Tibial nerve (tissue), 3 donors: ENCODE data around the gene BOC.

Experiments
- CTCF ChIP-seq, 5 experiments: fragments of 200-600 bp in 3 of 5; fragments of 450-650 bp in 2 of 5; sonication (generic) in 3 of 5; IDR thresholded peaks; one replicate each; pipeline ENCODE4 v1.5.1; 2016 to 2019; ENCODE audit warnings: antibody characterized with exemption in 5 of 5, mild to moderate bottlenecking in 3 of 5, moderate library complexity in 2 of 5
- POLR2A ChIP-seq, 2 donors: fragments of 450-650 bp; IDR thresholded peaks; one replicate each; pipeline ENCODE4 v1.6.1; 2017; ENCODE audit warnings: antibody characterized with exemption in 2 of 2, mild to moderate bottlenecking in 2 of 2, moderate library complexity in 2 of 2

DNA sequence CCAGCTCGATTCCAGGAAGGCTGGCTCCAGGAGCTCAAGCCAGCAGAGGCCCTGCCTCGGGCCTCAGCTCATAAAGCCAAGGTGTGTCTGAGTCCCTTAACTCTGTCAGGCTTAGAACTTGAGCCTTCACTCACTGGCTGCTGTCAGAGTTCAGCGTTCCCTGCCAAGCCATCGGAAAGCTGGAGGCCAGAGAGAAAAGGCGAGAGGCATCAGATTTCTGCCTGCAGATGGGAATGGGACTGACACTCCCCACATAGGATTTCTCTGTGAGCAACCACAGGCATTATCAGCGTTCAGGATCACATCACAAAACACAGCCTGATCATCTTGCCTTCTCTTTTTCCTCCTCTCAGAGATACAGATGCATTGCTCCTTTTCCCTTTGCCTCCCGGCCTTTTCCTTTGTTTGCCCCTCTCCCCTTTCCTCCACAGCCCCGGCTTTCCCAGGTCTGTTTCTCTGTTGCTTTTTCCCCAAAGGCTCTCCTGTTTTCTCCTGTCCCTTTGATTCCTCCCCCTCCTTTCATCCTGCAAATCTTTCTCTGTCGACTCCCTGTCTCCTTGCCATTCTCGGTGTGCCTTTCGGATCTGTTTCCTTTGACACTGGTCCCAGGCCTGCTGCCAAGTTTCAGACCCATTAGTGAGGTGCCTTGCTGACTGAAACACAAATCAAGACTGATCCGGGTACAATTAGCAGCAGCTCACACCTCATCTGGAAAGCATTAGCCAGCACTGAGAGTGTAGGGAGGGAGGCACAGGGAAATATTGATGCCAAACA lies 44.5 kb upstream of the BOC start:
- TF ChIP-seq CTCF (IDR thresholded peaks at IDR 0.05), result no peak
- no peak for TF ChIP-seq POLR2A (IDR thresholded peaks at IDR 0.05)
